ENCODE results near the gene KRTAP5-6. TPM values are rescaled to one million over a fixed set of nuclear protein-coding genes. Genes with fewer than 3 reads are reported as not detected.
A peak's percentile ranks its signal among the peaks of the same experiment; 100 is the strongest.

Gene KRTAP5-6, protein sequence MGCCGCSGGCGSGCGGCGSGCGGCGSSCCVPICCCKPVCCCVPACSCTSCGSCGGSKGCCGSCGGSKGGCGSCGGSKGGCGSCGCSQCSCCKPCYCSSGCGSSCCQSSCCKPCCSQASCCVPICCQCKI
- not detected in 3 replicates for total RNA-seq
- long read RNA-seq = 0 reads

DNA sequence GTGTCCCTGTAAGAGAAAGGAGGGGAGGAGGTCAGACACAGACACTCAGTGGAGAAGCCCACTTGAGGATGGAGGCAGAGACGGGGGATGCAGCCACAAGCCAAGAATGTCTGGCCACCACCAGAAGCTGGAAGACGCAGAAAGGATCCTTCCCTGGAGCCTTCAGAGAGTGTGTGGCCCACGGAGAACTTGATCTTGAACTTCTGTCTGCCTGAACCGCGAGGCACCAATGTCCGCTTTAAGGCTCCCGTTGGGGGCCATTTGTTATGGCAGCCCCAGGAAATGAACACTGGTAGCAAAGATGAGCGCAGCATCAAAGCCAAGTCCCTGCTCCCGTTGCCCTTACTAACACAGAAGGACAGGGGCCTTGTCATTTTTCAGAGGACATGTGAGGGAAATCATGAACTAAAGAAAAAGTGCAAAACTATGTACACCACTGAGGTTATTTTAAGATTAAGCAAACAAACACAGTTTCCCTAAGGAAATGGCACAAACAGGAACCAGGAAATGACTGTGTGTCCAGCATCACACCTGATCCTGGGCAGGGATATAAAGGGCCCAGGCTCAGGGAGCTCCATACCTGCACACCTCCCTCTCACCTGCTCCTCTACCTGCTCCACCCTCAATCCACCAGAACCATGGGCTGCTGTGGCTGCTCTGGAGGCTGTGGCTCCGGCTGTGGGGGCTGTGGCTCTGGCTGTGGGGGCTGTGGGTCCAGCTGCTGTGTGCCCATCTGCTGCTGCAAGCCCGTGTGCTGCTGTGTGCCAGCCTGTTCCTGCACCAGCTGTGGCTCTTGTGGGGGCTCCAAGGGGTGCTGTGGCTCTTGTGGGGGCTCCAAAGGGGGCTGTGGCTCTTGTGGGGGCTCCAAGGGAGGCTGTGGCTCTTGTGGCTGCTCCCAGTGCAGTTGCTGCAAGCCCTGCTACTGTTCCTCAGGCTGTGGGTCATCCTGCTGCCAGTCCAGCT lies at the start of gene KRTAP5-6:
Gene KRTAP5-6 (plus strand): TSS at position 588 of the 963 bp plus-strand sequence. CDS start 51 bp downstream, at position 639.
- no peak for DNase-seq (ENCODE audit: low spot score)
- TF ChIP-seq, protein P1, sequence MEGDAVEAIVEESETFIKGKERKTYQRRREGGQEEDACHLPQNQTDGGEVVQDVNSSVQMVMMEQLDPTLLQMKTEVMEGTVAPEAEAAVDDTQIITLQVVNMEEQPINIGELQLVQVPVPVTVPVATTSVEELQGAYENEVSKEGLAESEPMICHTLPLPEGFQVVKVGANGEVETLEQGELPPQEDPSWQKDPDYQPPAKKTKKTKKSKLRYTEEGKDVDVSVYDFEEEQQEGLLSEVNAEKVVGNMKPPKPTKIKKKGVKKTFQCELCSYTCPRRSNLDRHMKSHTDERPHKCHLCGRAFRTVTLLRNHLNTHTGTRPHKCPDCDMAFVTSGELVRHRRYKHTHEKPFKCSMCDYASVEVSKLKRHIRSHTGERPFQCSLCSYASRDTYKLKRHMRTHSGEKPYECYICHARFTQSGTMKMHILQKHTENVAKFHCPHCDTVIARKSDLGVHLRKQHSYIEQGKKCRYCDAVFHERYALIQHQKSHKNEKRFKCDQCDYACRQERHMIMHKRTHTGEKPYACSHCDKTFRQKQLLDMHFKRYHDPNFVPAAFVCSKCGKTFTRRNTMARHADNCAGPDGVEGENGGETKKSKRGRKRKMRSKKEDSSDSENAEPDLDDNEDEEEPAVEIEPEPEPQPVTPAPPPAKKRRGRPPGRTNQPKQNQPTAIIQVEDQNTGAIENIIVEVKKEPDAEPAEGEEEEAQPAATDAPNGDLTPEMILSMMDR (IDR thresholded peaks at IDR 0.05) = no peak
- Mint-ChIP-seq H3K27ac (ENCODE audit: unreplicated experiment) (no peak within 1 kb of the TSS), H3K27me3 (ENCODE audit: low read depth) (peaks cover 13% of the 10 kb centered on the region), H3K36me3 (ENCODE audit: low read depth) (no peaks in the 10 kb centered on the region), H3K4me1 (ENCODE audit: low read depth) (peaks cover 8% of the 10 kb centered on the region), H3K4me3 (ENCODE audit: unreplicated experiment) (no peak within 1 kb of the TSS), H3K9me3 (ENCODE audit: low read depth) (peaks cover 2% of the 10 kb centered on the region)

DNA sequence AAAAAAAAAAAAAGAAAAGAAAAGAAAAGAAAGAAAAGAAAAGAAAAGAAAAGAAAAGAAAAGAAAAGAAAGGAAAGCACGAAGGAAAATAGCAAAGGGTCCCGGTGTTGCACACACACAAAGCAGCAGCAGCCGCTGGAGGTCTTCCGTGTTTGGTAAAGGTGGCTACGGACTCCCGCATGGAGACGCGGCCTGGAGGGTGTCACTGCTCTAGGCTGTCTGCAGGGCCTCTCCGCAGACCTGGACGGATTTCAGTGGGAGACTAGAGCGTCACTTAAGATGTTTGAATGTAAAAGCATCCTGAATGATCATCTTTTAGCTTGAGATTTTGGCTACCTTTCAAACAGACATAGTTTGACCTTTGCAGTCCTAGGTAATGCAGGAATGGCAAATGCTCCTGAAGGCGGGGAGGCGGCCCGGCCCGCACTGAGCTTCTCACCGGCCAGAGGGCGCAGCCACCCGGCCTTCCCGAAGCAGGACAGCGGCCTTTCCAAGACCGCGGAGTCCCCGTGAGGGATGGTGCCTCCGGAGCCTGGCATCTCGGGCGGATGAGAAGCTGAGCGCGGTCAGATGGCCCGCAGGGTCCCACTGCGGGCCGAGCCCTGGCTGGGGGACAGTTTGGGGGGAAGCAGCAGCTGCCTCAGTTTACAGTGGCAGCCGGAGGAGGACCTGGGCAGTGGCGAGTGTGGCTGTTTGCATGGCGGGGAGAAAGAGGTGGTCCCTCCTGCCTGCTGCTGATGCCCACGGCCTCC lies 48.9 kb upstream of the KRTAP5-6 start:
- Mint-ChIP-seq H3K27ac (ENCODE audit: unreplicated experiment) (no peak overlapping the region), H3K36me3 (ENCODE audit: low read depth) (no peaks in the 10 kb centered on the region), H3K4me1 (ENCODE audit: low read depth) (no peaks in the 10 kb centered on the region), H3K27me3 (ENCODE audit: low read depth) (peaks cover 33% of the 10 kb centered on the region), H3K4me3 (ENCODE audit: unreplicated experiment) (no peak overlapping the region), H3K9me3 (ENCODE audit: low read depth) (no peaks in the 10 kb centered on the region)
- TF ChIP-seq, protein P1 (IDR thresholded peaks at IDR 0.05) = no peak
- DNase-seq (ENCODE audit: low spot score) = peak; percentile 83

DNA sequence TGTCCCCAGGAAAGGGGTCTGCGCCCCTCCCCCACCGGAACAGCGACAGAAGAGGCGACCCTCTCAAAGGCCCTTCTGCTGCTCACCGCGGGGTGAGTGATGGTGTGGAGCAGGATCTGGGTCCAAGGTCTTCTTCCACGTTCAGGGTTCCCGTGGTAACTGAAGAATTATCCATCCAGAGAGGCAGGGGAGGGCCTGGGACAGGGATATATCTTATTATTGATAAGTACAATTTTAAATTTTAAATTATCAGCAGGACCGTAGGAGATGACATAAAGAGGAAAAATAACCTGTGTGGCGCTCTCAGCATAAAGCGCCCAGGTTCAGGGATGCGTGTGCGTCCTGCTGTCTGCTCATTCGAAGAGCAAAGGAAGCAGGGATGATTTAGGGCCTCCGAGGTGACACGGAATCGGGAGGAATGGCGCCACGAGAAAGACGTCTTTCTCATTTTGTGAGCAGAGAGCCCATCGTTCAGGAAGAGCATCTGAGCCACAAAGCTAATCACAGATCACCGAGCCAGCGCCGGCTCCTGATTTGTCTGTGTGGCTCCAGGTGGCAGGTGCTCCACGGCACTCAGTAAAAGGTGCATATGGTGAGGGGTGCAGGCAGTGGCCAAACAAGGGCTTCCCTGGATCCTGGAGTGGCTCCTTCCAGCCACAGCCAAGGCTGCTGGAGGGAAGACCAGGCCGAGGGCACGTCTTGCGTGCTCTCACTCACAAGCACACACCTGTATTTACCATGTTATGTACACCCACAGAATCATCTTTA lies 48.2 kb upstream of the KRTAP5-6 start:
- TF ChIP-seq, protein P1 (IDR thresholded peaks at IDR 0.05) = no peak
- DNase-seq (ENCODE audit: low spot score) = peak; percentile 58
- H3K27me3 Mint-ChIP-seq (ENCODE audit: low read depth) = peaks cover 33% of the 10 kb centered on the region
- no peaks in the 10 kb centered on the region for H3K9me3 Mint-ChIP-seq (ENCODE audit: low read depth)
- H3K27ac Mint-ChIP-seq (ENCODE audit: unreplicated experiment) = no peak overlapping the region
- H3K36me3 Mint-ChIP-seq (ENCODE audit: low read depth) = no peaks in the 10 kb centered on the region
- H3K4me1 Mint-ChIP-seq (ENCODE audit: low read depth) = no peaks in the 10 kb centered on the region
- H3K4me3 Mint-ChIP-seq (ENCODE audit: unreplicated experiment) = no peak overlapping the region

DNA sequence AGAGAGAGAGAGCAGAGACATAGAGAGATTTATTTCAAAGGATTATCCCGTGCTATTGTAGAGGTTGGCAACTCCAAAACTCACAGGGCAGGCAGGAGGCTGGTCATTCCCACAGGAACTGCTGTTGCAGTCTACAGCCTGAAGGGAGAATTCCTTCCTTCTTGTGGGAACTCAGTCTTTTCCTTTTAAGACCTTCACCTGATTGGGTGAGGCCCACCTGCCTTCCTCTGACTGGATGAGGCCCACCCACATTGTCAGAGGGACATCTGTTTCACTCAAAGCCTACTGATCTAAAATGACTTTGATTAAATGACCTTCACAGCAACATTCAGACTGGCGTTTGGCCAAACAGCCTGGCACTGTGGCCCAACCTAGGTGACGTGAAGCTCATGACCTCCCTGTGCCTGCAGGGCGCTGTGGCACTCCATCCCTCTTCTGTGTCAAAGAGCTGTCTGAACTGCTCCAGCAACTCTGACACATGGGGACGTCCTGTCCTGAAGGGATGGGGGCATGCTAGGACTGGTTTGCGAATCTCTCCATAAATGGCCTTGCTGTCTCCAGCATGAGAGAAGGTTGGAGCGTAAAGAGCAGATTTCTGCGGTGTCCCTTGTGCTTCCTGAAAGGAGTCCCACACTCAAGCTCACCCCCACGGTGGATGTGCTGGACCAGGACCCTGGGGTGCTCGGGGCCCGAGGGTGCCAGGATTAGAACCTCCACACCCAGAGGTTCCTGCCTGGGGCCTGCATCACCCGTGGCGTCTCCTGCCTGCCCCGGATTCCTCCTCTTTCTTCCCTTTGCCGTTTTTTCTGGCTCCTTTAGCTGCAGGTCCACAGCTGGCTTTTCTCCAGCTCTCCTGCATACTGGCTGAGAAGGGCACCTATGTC lies 46.7 kb upstream of the KRTAP5-6 start:
- Mint-ChIP-seq H3K27me3 (ENCODE audit: low read depth) (peaks cover 24% of the 10 kb centered on the region), H3K4me3 (ENCODE audit: unreplicated experiment) (no peak overlapping the region)

More for the DNA sequence above, 46.7 kb upstream of the KRTAP5-6 start:
- no peak overlapping the region for H3K27ac Mint-ChIP-seq (ENCODE audit: unreplicated experiment)
- no peaks in the 10 kb centered on the region for H3K36me3 Mint-ChIP-seq (ENCODE audit: low read depth)
- no peaks in the 10 kb centered on the region for H3K4me1 Mint-ChIP-seq (ENCODE audit: low read depth)
- TF ChIP-seq, protein P1 (IDR thresholded peaks at IDR 0.05) = no peak
- no peaks in the 10 kb centered on the region for H3K9me3 Mint-ChIP-seq (ENCODE audit: low read depth)
- DNase-seq (ENCODE audit: low spot score) = peak; percentile 80

All from chondrocyte (in vitro differentiated cells).